GM04504 (cell line): Measurements from ENCODE around the gene IL15RA.
"Not testable (repeated sequence)": the region's sequence is repeated elsewhere in the genome, so short reads cannot be mapped to it uniquely, and the experiment has no call there.

Experiments
- DNase-seq: peaks from one replicate; pipeline ENCODE4 v3.0.0-alpha.2; 2012; ENCODE audit warnings: low read depth

The IL15RA gene

GRCh38 chr10:5949009-5949759, 28.2 kb downstream of the IL15RA start:
- DNase-seq = peak; percentile 36

DNA sequence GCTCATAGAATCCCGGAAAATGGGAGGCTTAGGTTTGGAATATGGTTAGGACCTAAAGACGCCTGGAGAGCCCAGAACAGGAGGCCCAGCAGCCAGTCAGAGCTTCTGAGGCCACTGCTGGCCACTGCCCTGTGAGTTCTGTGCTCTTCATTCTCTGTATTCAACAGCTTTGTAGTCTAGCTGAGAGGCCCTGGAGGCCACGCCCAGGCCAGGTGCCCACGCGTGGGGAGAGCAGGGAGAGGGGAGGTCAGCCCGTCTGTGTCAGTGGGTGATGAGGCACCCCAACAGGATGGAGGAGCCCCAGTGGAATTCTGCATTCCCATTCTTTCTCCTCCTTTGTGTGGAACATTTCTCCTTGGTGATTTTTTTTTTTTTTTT, 29.1 kb downstream of the IL15RA start:
- DNase-seq = no peak

- no peak for DNase-seq
Observed at GRCh38 chr10:5947471-5948207, 29.7 kb downstream of the IL15RA start.

GRCh38 chr10:5946786-5947185, 30.6 kb downstream of the IL15RA start:
- no peak for DNase-seq

- not testable (repeated sequence) for DNase-seq
Observed at GRCh38 chr10:5946419-5946775, 30.9 kb downstream of the IL15RA start.

DNA sequence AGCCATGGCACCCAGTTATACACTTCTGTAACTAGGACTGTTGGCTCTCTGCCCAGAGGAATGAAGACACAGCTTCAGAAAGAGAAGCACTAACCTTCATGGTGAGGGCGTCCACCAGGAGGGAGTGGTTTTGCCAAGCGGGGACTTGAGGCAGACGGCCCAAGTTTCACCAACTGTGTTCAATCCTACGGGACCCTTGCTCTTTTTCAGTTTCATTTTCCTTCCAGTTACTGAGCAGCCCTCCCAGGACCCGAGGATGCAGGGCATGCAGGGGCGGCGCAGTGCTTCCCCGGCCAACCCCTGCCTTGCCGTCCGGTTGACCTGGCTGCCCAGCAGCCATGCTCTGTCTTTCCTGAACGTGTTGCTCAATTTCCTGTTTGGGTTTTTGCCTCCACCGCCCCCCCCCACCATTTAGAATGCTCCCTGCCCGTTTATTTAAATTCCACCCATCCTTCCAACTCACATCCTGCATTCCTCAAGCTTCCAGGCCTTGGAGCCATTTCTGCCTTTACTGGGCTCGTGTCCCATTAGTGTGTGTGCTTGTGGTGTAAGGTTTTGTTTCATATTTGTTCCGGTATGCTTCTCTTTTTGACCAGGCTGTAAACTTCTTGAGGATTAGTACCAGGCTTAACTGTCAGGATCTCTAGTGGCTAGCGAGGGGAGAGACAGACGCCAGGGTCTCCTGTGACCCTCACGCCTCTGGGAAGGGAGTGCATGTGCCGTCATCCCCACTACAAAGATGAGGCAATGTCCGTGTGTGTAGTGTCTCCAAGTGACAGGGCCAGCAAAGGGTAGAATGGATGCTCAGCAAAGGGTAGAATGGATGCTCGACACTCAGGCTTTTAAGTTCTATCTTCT, 31.6 kb downstream of the IL15RA start:
- peak; percentile 97 for DNase-seq

DNA sequence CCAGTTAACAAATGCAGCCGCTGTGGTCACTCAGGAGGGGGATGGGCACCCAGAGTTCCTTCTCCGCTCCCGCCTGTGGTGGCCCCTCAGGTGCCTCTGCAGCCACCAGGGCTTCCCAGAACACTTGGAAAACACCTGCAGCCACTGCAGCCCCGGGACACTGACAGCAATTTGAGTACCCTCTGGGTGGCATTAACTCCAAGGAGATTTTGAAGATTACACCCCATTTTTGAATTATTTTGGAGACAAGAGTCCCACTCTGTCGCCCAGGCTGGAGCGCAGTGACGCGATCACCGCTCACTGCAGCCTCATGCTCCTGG, 32.2 kb downstream of the IL15RA start:
- DNase-seq = no peak

DNA sequence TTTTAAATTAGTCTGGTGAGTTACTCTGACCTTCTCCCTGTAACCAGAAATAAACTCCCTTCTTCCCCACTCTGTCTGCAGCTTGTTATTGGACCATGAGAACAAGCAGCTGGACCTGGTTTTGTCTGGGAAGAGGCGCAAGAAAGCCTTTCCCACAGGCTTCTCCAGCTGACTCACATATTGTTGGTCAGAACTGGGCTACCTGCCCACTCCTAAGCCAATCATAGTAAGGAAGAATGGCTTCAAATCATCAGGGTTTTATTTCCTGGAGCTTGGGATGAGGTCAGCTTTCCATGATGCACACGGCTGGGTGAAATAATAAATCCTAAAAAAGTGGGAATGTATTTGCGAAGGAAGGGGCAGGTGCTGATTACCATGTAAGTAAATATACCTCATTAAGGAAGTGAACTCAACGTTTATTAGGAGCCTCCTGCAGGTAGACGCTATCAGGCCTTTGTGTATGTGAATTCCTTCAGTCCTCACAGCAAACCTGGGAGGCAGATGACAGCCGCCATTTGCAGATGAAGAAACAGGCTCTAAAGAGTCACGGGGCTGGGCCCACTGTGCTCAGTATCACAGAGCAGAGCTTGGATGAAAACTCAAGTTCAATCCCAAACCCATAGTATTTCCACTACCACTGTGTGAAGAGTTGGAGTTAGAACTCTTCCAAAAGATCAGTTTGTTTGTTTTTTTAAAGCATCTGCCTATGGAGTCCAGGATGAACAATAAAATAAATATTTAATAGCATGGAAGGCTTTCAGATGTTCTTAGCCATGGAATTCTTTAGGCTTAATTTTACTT, 32.8 kb downstream of the IL15RA start:
- peak; percentile 100 for DNase-seq

DNA sequence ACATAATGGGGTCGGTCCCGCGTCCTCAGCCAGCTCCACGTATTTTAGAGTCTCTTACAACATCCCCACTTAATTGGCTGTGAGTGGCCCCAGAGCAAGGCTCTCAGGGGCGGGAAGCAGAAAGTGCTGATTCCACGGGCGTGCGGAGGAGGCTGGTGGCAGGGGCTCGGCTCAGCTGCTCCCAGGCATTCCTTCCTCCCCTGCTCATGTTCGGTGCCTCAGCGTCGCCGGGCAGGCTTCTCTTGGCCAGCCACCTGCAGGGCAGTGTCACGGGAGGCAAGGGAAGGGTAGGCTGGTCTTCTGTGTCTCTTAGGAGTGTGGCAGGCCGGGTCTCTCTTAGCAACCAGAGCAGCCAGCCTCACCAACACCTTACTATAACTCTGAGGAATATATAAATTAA, 33.8 kb downstream of the IL15RA start:
- peak; percentile 59 for DNase-seq

GRCh38 chr10:5942474-5942873, 34.9 kb downstream of the IL15RA start:
- DNase-seq = no peak

- DNase-seq = no peak
Observed at GRCh38 chr10:5942001-5942400, 35.3 kb downstream of the IL15RA start.

GRCh38 chr10:5941579-5941978, 35.8 kb downstream of the IL15RA start:
- DNase-seq = no peak

DNA sequence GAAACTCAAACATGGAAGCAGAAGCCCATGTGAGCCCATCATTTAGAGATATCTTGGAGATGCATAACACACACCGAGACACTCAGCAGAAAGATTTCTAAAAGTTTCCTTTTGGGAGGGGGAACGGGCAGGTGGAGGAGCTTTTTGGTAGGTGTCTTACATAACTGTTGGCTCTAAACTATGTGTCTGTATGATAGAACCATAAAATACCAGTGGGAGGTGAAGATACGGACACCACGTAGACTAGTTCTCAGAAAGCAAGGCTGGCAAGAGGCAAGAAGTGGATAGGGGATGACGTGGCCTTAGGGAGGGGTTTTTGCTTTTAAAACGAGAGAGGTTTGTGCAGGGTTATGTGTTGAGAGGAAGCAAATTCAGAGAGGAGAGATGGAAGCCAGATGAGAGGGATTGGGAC, 36.5 kb downstream of the IL15RA start:
- no peak for DNase-seq

GRCh38 chr10:5938291-5938690, 39.1 kb downstream of the IL15RA start:
- DNase-seq = no peak

DNA sequence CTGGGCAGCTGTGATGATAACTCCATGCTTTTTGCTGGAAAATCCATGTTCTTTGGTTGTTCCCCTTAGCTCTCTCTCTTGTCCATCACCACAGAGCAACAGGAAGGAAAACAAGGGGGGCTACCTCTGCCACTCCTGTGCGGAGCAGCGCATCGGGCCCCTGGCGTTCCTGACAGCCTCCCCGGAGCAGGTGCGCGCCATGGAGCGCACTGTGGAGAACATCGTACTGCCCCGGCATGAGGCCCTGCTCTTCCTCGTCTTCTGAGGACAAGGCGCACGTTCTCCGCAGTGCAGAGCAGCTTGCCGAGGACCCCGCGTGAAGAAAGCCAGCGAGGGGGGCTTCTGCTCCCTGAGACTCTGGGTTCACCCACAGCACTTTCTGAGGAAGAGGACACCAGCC, 40.3 kb downstream of the IL15RA start:
- no peak for DNase-seq

- no peak for DNase-seq
Observed at GRCh38 chr10:5935628-5936027, 41.7 kb downstream of the IL15RA start.

GRCh38 chr10:5933909-5934546, 43.3 kb downstream of the IL15RA start:
- no peak for DNase-seq

GRCh38 chr10:5932345-5932744, 45.0 kb downstream of the IL15RA start:
- DNase-seq = no peak

GRCh38 chr10:5930272-5930671, 47.1 kb downstream of the IL15RA start:
- DNase-seq = no peak

DNA sequence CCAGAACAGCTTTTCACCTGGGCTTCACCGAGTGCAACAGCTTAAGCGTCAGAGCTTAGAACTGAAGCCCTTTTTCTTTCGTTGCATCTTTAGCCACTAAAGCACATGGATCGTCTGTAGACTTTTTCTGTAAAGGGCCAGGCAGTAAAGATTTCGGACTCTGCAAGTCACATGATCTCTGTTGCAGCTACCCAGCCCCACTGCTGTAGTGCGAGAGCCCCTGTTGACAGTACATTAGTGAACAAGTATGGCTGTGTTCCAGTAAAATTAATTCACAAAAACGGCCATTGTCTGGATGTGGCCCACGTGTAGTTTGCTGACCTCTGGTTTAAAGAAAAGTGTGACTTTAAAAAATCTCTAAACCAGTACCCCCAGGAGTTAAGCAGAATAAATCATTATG, 47.9 kb downstream of the IL15RA start:
- DNase-seq = no peak

DNA sequence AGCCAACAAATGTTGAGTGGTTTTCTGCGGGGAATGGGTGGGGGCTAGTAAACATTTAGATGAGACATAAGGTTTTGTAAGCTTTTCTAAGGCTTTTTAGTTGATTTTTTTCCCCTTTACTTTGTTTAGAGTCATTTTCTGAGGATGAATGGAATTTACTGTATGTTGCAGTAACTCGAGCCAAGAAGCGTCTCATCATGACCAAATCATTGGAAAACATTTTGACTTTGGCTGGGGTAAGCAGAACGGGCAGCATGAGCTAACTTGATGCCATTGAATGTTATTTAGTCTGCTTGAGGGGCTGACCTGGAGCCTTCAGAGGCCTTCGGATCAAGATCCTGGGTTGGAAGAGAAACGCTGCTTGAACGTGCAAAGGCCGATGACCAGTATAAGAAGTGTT, 50.0 kb downstream of the IL15RA start:
- DNase-seq = peak; percentile 64

GRCh38 chr10:5924889-5925288, 52.5 kb downstream of the IL15RA start:
- DNase-seq = no peak
